ENCODE results near the gene STAG1.
"Not testable (repeated sequence)": the region's sequence is repeated elsewhere in the genome, so short reads cannot be mapped to it uniquely, and the experiment has no call there.

Gene STAG1

GRCh38 chr3:136716629-136717028 is 35.5 kb downstream of the STAG1 start:
- peaks cover 51% of the 10 kb centered on the region for H3K36me3 Mint-ChIP-seq (ENCODE audit: low read depth)

GRCh38 chr3:136714020-136714419 is 38.2 kb downstream of the STAG1 start:
- TF ChIP-seq CTCF (IDR thresholded peaks at IDR 0.05; ENCODE audit: unreplicated experiment in 3 of 3): no peak
- Mint-ChIP-seq H3K9me3 (no peaks in the 10 kb centered on the region), H3K27me3 (ENCODE audit: low read depth) (no peaks in the 10 kb centered on the region), H3K4me1 (no peaks in the 10 kb centered on the region), H3K36me3 (ENCODE audit: low read depth) (peaks cover 35% of the 10 kb centered on the region), H3K4me3 (no peak overlapping the region), H3K27ac (no peak overlapping the region)

More at GRCh38 chr3:136716629-136717028, 35.5 kb downstream of the STAG1 start:
- H3K27ac Mint-ChIP-seq: no peak overlapping the region
- peaks cover 10% of the 10 kb centered on the region for H3K9me3 Mint-ChIP-seq
- H3K4me3 Mint-ChIP-seq: no peak overlapping the region
- no peaks in the 10 kb centered on the region for H3K27me3 Mint-ChIP-seq (ENCODE audit: low read depth)
- no peaks in the 10 kb centered on the region for H3K4me1 Mint-ChIP-seq
- no peak for TF ChIP-seq CTCF (IDR thresholded peaks at IDR 0.05; ENCODE audit: unreplicated experiment in 3 of 3)

- H3K4me1 Mint-ChIP-seq: no peaks in the 10 kb centered on the region
- no peak overlapping the region for H3K27ac Mint-ChIP-seq
- peaks cover 30% of the 10 kb centered on the region for H3K36me3 Mint-ChIP-seq (ENCODE audit: low read depth)
- H3K27me3 Mint-ChIP-seq (ENCODE audit: low read depth): no peaks in the 10 kb centered on the region
- no peak overlapping the region for H3K4me3 Mint-ChIP-seq
- no peaks in the 10 kb centered on the region for H3K9me3 Mint-ChIP-seq
- no peak for TF ChIP-seq CTCF (IDR thresholded peaks at IDR 0.05; ENCODE audit: unreplicated experiment in 3 of 3)
These were observed 39.2 kb downstream of the STAG1 start for GRCh38 chr3:136712941-136713340.

GRCh38 chr3:136711888-136712287 is 40.3 kb downstream of the STAG1 start:
- not testable (repeated sequence) for H3K4me1 Mint-ChIP-seq; H3K4me3 Mint-ChIP-seq; H3K9me3 Mint-ChIP-seq; H3K27ac Mint-ChIP-seq; H3K27me3 Mint-ChIP-seq (ENCODE audit: low read depth)
- peaks cover 39% of the 10 kb centered on the region for H3K36me3 Mint-ChIP-seq (ENCODE audit: low read depth)

- Mint-ChIP-seq H3K27me3 (ENCODE audit: low read depth) (no peaks in the 10 kb centered on the region), H3K4me1 (no peaks in the 10 kb centered on the region), H3K27ac (no peak overlapping the region), H3K36me3 (ENCODE audit: low read depth) (peaks cover 42% of the 10 kb centered on the region), H3K4me3 (no peak overlapping the region), H3K9me3 (peaks cover 7% of the 10 kb centered on the region)
- no peak for TF ChIP-seq CTCF (IDR thresholded peaks at IDR 0.05; ENCODE audit: unreplicated experiment in 3 of 3)
These were observed 40.9 kb downstream of the STAG1 start for GRCh38 chr3:136711277-136711676.

GRCh38 chr3:136709775-136710174 is 42.4 kb downstream of the STAG1 start:
- not testable (repeated sequence) for H3K4me3 Mint-ChIP-seq; H3K9me3 Mint-ChIP-seq; H3K27ac Mint-ChIP-seq; H3K27me3 Mint-ChIP-seq (ENCODE audit: low read depth); H3K4me1 Mint-ChIP-seq
- H3K36me3 Mint-ChIP-seq (ENCODE audit: low read depth): peaks cover 56% of the 10 kb centered on the region

- no peak overlapping the region for H3K27ac Mint-ChIP-seq
These were observed 43.7 kb downstream of the STAG1 start for GRCh38 chr3:136708333-136708985.

More at GRCh38 chr3:136708333-136708985, 43.7 kb downstream of the STAG1 start:
- H3K4me3 Mint-ChIP-seq: no peak overlapping the region
- no peaks in the 10 kb centered on the region for H3K27me3 Mint-ChIP-seq (ENCODE audit: low read depth)
- peaks cover 57% of the 10 kb centered on the region for H3K36me3 Mint-ChIP-seq (ENCODE audit: low read depth)
- H3K4me1 Mint-ChIP-seq: no peaks in the 10 kb centered on the region
- peaks cover 7% of the 10 kb centered on the region for H3K9me3 Mint-ChIP-seq
- TF ChIP-seq CTCF (IDR thresholded peaks at IDR 0.05; ENCODE audit: unreplicated experiment in 3 of 3): no peak
